Trophoblast cell (in vitro differentiated cells and primary cell): Measurements from ENCODE around the gene IFNA14.
"Not testable (repeated sequence)": the region's sequence is repeated elsewhere in the genome, so short reads cannot be mapped to it uniquely, and the experiment has no call there.

Experiments
- DNase-seq, 2 donors: peaks; one replicate each; pipeline ENCODE4 v3.0.0-alpha.2; 2016
- H2AFZ ChIP-seq: 2 replicates; pipeline ENCODE4 v1.6.1; 2013; ENCODE audit warnings: low read length, moderate library complexity, mild to moderate bottlenecking; ENCODE audit not compliant: insufficient read depth, poor library complexity
- H2AK5ac ChIP-seq: 2 replicates; pipeline ENCODE4 v1.6.1; 2013; ENCODE audit warnings: mild to moderate bottlenecking, low read length
- H2BK120ac ChIP-seq: 2 replicates; pipeline ENCODE4 v1.6.1; 2013; ENCODE audit warnings: low read length, mild to moderate bottlenecking, moderate library complexity; ENCODE audit not compliant: insufficient read depth, poor library complexity
- H2BK12ac ChIP-seq: 2 replicates; pipeline ENCODE4 v1.6.1; 2013; ENCODE audit warnings: mild to moderate bottlenecking, low read length, moderate library complexity
- H2BK5ac ChIP-seq: 2 replicates; pipeline ENCODE4 v1.6.1; 2013; ENCODE audit warnings: low read length, low read depth, moderate library complexity, mild to moderate bottlenecking; ENCODE audit not compliant: poor library complexity
- H3K14ac ChIP-seq: 2 replicates; pipeline ENCODE4 v1.6.1; 2013; ENCODE audit warnings: mild to moderate bottlenecking, low read length
- H3K18ac ChIP-seq: 2 replicates; pipeline ENCODE4 v1.6.1; 2013; ENCODE audit warnings: mild to moderate bottlenecking, low read length
- H3K23ac ChIP-seq: 2 replicates; pipeline ENCODE4 v1.6.1; 2013; ENCODE audit warnings: low read length
- H3K27ac ChIP-seq: 2 replicates; pipeline ENCODE4 v1.5.1; 2013; ENCODE audit warnings: low read depth, mild to moderate bottlenecking, inconsistent platforms, low read length, moderate library complexity
- H3K27me3 ChIP-seq: 2 replicates; pipeline ENCODE4 v1.6.1; 2013; ENCODE audit warnings: inconsistent platforms, mild to moderate bottlenecking, low read length, moderate library complexity; ENCODE audit not compliant: insufficient read depth
- H3K36me3 ChIP-seq, 2 experiments: 1 replicate in 1 of 2; 2 replicates in 1 of 2; pipeline ENCODE4 v1.6.1; 2013; ENCODE audit warnings: low read length in 2 of 2, mild to moderate bottlenecking in 2 of 2, moderate library complexity in 1 of 2; ENCODE audit not compliant: insufficient read depth in 2 of 2, control insufficient read depth in 1 of 2
- H3K4ac ChIP-seq: 2 replicates; pipeline ENCODE4 v1.6.1; 2013; ENCODE audit warnings: low read depth, mild to moderate bottlenecking, low read length, moderate library complexity
- H3K4me1 ChIP-seq, 2 experiments: 1 replicate in 1 of 2; 2 replicates in 1 of 2; pipeline ENCODE4 v1.6.1; 2013; ENCODE audit warnings: low read length in 2 of 2, mild to moderate bottlenecking in 2 of 2, moderate library complexity in 1 of 2; ENCODE audit not compliant: insufficient read depth in 2 of 2, control insufficient read depth in 1 of 2
- H3K4me2 ChIP-seq: 2 replicates; pipeline ENCODE4 v1.6.1; 2013; ENCODE audit warnings: inconsistent platforms, mild to moderate bottlenecking, low read length, moderate library complexity
- H3K4me3 ChIP-seq: 2 replicates; pipeline ENCODE4 v1.5.1; 2013; ENCODE audit warnings: mild to moderate bottlenecking, low read depth, low read length, inconsistent platforms
- H3K79me1 ChIP-seq: one replicate; pipeline ENCODE4 v1.6.1; 2013; ENCODE audit warnings: low read length
- H3K79me2 ChIP-seq: 2 replicates; pipeline ENCODE4 v1.6.1; 2013; ENCODE audit warnings: low read length, mild to moderate bottlenecking; ENCODE audit not compliant: control insufficient read depth, insufficient read depth, poor library complexity
- H3K9ac ChIP-seq: 2 replicates; pipeline ENCODE4 v1.6.1; 2013; ENCODE audit warnings: mild to moderate bottlenecking, low read length
- H3K9me3 ChIP-seq: 2 replicates; pipeline ENCODE4 v1.6.1; 2013; ENCODE audit warnings: low read depth, mild to moderate bottlenecking, control low read depth, inconsistent platforms, low read length; ENCODE audit not compliant: insufficient read depth
- H4K12ac ChIP-seq: 2 replicates; pipeline ENCODE4 v1.6.1; 2013; ENCODE audit warnings: low read depth, mild to moderate bottlenecking, low read length, moderate library complexity
- H4K8ac ChIP-seq: 2 replicates; pipeline ENCODE4 v1.6.1; 2013; ENCODE audit warnings: low read depth, mild to moderate bottlenecking, low read length, moderate library complexity
- H4K91ac ChIP-seq: one replicate; pipeline ENCODE4 v1.6.1; 2013; ENCODE audit warnings: low read depth, mild to moderate bottlenecking, low read length, moderate library complexity
- WGBS: extraction: QIAGEN DNeasy Blood & Tissue Kit; methylation state at CpG from one replicate; pipeline ENCODE4 v1.1.7; 2013; ENCODE audit warnings: missing lambda C conversion rate; ENCODE audit not compliant: insufficient read length, insufficient coverage; ENCODE audit errors: extremely low coverage; 5-methylcytosine and 5-hydroxymethylcytosine counted together

IFNA14 gene

GRCh38 chr9:21207043-21207442 lies 32.8 kb downstream of the IFNA14 start, which contains the start of gene IFNA10:
Gene IFNA10, minus strand, starts transcription at chr9:21207143. Its CDS starts 46 bp downstream, at chr9:21207097.
- not testable (repeated sequence) for H3K18ac ChIP-seq, H4K12ac ChIP-seq, H4K8ac ChIP-seq, H2BK5ac ChIP-seq, H3K36me3 ChIP-seq, H3K4me2 ChIP-seq, H3K79me1 ChIP-seq, H2BK12ac ChIP-seq, H2BK120ac ChIP-seq, H3K9me3 ChIP-seq, H3K23ac ChIP-seq, H3K9ac ChIP-seq, H3K4ac ChIP-seq, H3K4me1 ChIP-seq, H3K27ac ChIP-seq, H2AK5ac ChIP-seq, H3K27me3 ChIP-seq, H3K4me3 ChIP-seq, H4K91ac ChIP-seq, H3K14ac ChIP-seq, H3K79me2 ChIP-seq, H2AFZ ChIP-seq, DNase-seq
- WGBS: no CpG with 5 or more reads among the region's 3 CpGs

GRCh38 chr9:21205204-21205603 lies 34.6 kb downstream of the IFNA14 start:
- Histone ChIP-seq H3K9ac (no peak overlapping the region), H3K79me1 (no peaks in the 10 kb centered on the region), H4K8ac (no peak overlapping the region), H3K27ac (no peak overlapping the region), H3K27me3 (no peaks in the 10 kb centered on the region), H3K23ac (no peak overlapping the region), H2BK5ac (no peak overlapping the region), H3K79me2 (no peaks in the 10 kb centered on the region), H2BK12ac (no peak overlapping the region), H3K18ac (no peak overlapping the region), H2BK120ac (no peak overlapping the region), H3K4me3 (no peak overlapping the region), H2AFZ (no peak overlapping the region), H3K4me2 (no peak overlapping the region), H3K36me3 (no peaks in the 10 kb centered on the region), H3K4ac (no peak overlapping the region), H4K91ac (no peak overlapping the region), H3K4me1 (no peaks in the 10 kb centered on the region), H2AK5ac (no peak overlapping the region), H4K12ac (no peak overlapping the region), H3K14ac (no peak overlapping the region), H3K9me3 (no peaks in the 10 kb centered on the region)
- DNase-seq: no peak

- not testable (repeated sequence) for H4K12ac ChIP-seq, H3K4me3 ChIP-seq, H3K23ac ChIP-seq, H3K4me2 ChIP-seq, H3K9me3 ChIP-seq, H4K91ac ChIP-seq, H2BK120ac ChIP-seq, H3K27me3 ChIP-seq, H3K14ac ChIP-seq, H2BK5ac ChIP-seq, H3K79me1 ChIP-seq, H2AFZ ChIP-seq, H3K4me1 ChIP-seq, H4K8ac ChIP-seq, H2AK5ac ChIP-seq, H2BK12ac ChIP-seq, H3K79me2 ChIP-seq, DNase-seq, H3K18ac ChIP-seq, H3K36me3 ChIP-seq, H3K9ac ChIP-seq, H3K4ac ChIP-seq, H3K27ac ChIP-seq
- no CpG with 5 or more reads among the region's 4 CpGs for WGBS
These were observed 37.7 kb downstream of the IFNA14 start, which contains the start of gene IFNA7 for GRCh38 chr9:21202105-21202504. Gene IFNA7, minus strand, starts transcription at chr9:21202205. Its CDS starts 40 bp downstream, at chr9:21202165.

- H3K4me3 ChIP-seq, H2AK5ac ChIP-seq: not testable (repeated sequence)
- WGBS: no CpG with 5 or more reads among the region's 6 CpGs
These were observed 44.7 kb downstream of the IFNA14 start for GRCh38 chr9:21194867-21195776.

More at GRCh38 chr9:21194867-21195776, 44.7 kb downstream of the IFNA14 start:
- peak in 1 of 2 donors; percentile 52 for DNase-seq
- not testable (repeated sequence) for H3K79me1 ChIP-seq, H4K12ac ChIP-seq, H3K9ac ChIP-seq, H2BK12ac ChIP-seq, H3K18ac ChIP-seq, H2AFZ ChIP-seq, H3K79me2 ChIP-seq, H4K8ac ChIP-seq, H3K36me3 ChIP-seq, H3K9me3 ChIP-seq, H3K4me1 ChIP-seq, H3K27me3 ChIP-seq, H3K27ac ChIP-seq, H3K4me2 ChIP-seq, H2BK120ac ChIP-seq, H3K23ac ChIP-seq, H4K91ac ChIP-seq, H2BK5ac ChIP-seq, H3K4ac ChIP-seq, H3K14ac ChIP-seq
